Mesenchymal stem cell (in vitro differentiated cells and primary cell): Measurements from ENCODE around the gene KCTD17.
A peak's percentile ranks its signal among the peaks of the same experiment; 100 is the strongest.
"Not testable (repeated sequence)": the region's sequence is repeated elsewhere in the genome, so short reads cannot be mapped to it uniquely, and the experiment has no call there.

Experiments
- DNase-seq: peaks from one replicate; pipeline ENCODE4 v3.0.0-alpha.2; 2013
- H2AFZ ChIP-seq: one replicate; pipeline ENCODE4 v1.6.1; 2013; ENCODE audit warnings: low read depth, mild to moderate bottlenecking, control low read depth, inconsistent platforms, low read length, moderate library complexity
- H2AK5ac ChIP-seq: 2 replicates; pipeline ENCODE4 v1.6.1; 2013; ENCODE audit warnings: low read length, moderate library complexity, mild to moderate bottlenecking, inconsistent platforms; ENCODE audit not compliant: severe bottlenecking
- H2BK120ac ChIP-seq: one replicate; pipeline ENCODE4 v1.6.1; 2013; ENCODE audit warnings: low read depth, mild to moderate bottlenecking, inconsistent platforms, low read length, moderate library complexity
- H2BK12ac ChIP-seq, 2 experiments: one replicate each; pipeline ENCODE4 v1.6.1; 2013; ENCODE audit warnings: inconsistent platforms in 2 of 2, low read length in 2 of 2, mild to moderate bottlenecking in 2 of 2, moderate library complexity in 2 of 2, control low read depth in 1 of 2
- H2BK15ac ChIP-seq: one replicate; pipeline ENCODE4 v1.6.1; 2013; ENCODE audit warnings: mild to moderate bottlenecking, low read depth, inconsistent platforms; ENCODE audit not compliant: poor library complexity, severe bottlenecking
- H2BK5ac ChIP-seq: 2 replicates; pipeline ENCODE4 v1.6.1; 2013; ENCODE audit warnings: low read depth, mild to moderate bottlenecking, low read length, control low read depth, inconsistent platforms; ENCODE audit not compliant: poor library complexity, severe bottlenecking
- H3K14ac ChIP-seq, 2 experiments: one replicate each; pipeline ENCODE4 v1.6.1; 2013; ENCODE audit warnings: inconsistent platforms in 2 of 2, low read length in 2 of 2, control low read depth in 1 of 2, mild to moderate bottlenecking in 1 of 2, moderate library complexity in 1 of 2
- H3K18ac ChIP-seq, 2 experiments: one replicate each; pipeline ENCODE4 v1.6.1; 2013; ENCODE audit warnings: inconsistent platforms in 2 of 2, low read length in 2 of 2, control low read depth in 1 of 2, low read depth in 1 of 2, mild to moderate bottlenecking in 1 of 2
- H3K23ac ChIP-seq, 2 experiments: one replicate each; pipeline ENCODE4 v1.6.1; 2013; ENCODE audit warnings: inconsistent platforms in 2 of 2, low read length in 2 of 2, mild to moderate bottlenecking in 2 of 2, moderate library complexity in 2 of 2, control low read depth in 1 of 2
- H3K27ac ChIP-seq: 2 replicates; pipeline ENCODE4 v1.5.1; 2013; ENCODE audit warnings: mild to moderate bottlenecking, moderate library complexity, low read length, control low read depth, inconsistent platforms; ENCODE audit not compliant: poor library complexity, severe bottlenecking
- H3K27me3 ChIP-seq, 2 experiments: 2 replicates each; pipeline versions ENCODE4 v1.6.1 to v1.7.0; 2013; ENCODE audit warnings: low read length in 2 of 2, mild to moderate bottlenecking in 2 of 2, moderate library complexity in 2 of 2, control low read depth in 1 of 2, inconsistent platforms in 1 of 2; ENCODE audit not compliant: control insufficient read depth in 1 of 2, insufficient read depth in 1 of 2
- H3K36me3 ChIP-seq, 2 experiments: 2 replicates each; pipeline versions ENCODE4 v1.6.1 to v1.7.0; 2013; ENCODE audit warnings: low read length in 2 of 2, control low read depth in 1 of 2, inconsistent platforms in 1 of 2, low read depth in 1 of 2, mild to moderate bottlenecking in 1 of 2; ENCODE audit not compliant: insufficient read depth in 2 of 2, control insufficient read depth in 1 of 2
- H3K4ac ChIP-seq, 2 experiments: one replicate each; pipeline ENCODE4 v1.6.1; 2013; ENCODE audit warnings: inconsistent platforms in 2 of 2, low read length in 2 of 2, mild to moderate bottlenecking in 2 of 2, moderate library complexity in 2 of 2, control low read depth in 1 of 2, low read depth in 1 of 2
- H3K4me1 ChIP-seq: 2 replicates; pipeline ENCODE4 v1.6.1; 2013; ENCODE audit warnings: low read depth, low read length, control low read depth; ENCODE audit not compliant: control insufficient read depth, insufficient read depth
- H3K4me2 ChIP-seq: 2 replicates; pipeline ENCODE4 v1.6.1; 2013; ENCODE audit warnings: low read length, mild to moderate bottlenecking, inconsistent platforms; ENCODE audit not compliant: poor library complexity, severe bottlenecking
- H3K4me3 ChIP-seq, 2 experiments: 2 replicates each; pipeline versions ENCODE4 v1.5.1 to v1.7.0; 2013; ENCODE audit warnings: low read length in 2 of 2, mild to moderate bottlenecking in 2 of 2, control low read depth in 1 of 2, low read depth in 1 of 2; ENCODE audit not compliant: insufficient read depth in 1 of 2
- H3K79me1 ChIP-seq: replicated peaks from 2 replicates; pipeline ENCODE4 v1.6.1; 2013; ENCODE audit warnings: mild to moderate bottlenecking, control low read depth, low read length, inconsistent platforms; ENCODE audit not compliant: poor library complexity, severe bottlenecking
- H3K9ac ChIP-seq: 2 replicates; pipeline ENCODE4 v1.7.0; 2013; ENCODE audit warnings: mild to moderate bottlenecking, low read length, moderate library complexity
- H3K9me3 ChIP-seq: 2 replicates; pipeline ENCODE4 v1.7.0; 2013; ENCODE audit warnings: mild to moderate bottlenecking, low read length; ENCODE audit not compliant: control insufficient read depth
- H4K8ac ChIP-seq: one replicate; pipeline ENCODE4 v1.6.1; 2013; ENCODE audit warnings: inconsistent platforms, mild to moderate bottlenecking, low read length, moderate library complexity
- H4K91ac ChIP-seq: one replicate; pipeline ENCODE4 v1.6.1; 2013; ENCODE audit warnings: mild to moderate bottlenecking, low read length, inconsistent platforms
- WGBS: methylation state at CpG from one replicate; pipeline ENCODE4 v1.1.7; 2013; ENCODE audit warnings: mixed read lengths; 5-methylcytosine and 5-hydroxymethylcytosine counted together

KCTD17 gene

GRCh38 chr22:37070334-37070733, 18.8 kb downstream of the KCTD17 start:
- peaks cover 3% of the 10 kb centered on the region for H3K4me1 ChIP-seq
- H2BK120ac ChIP-seq, result no peak overlapping the region
- H2AFZ ChIP-seq, result no peak overlapping the region
- H3K4me3 ChIP-seq, result no peak overlapping the region
- H2AK5ac ChIP-seq, result no peak overlapping the region
- H3K18ac ChIP-seq, result no peak overlapping the region
- H2BK15ac ChIP-seq, result no peak overlapping the region
- H3K23ac ChIP-seq, result no peak overlapping the region
- no peak overlapping the region for H3K27ac ChIP-seq
- H3K9me3 ChIP-seq, result peaks cover 2% of the 10 kb centered on the region
- H3K9ac ChIP-seq, result no peak overlapping the region
- 85% methylated on average over 8 of the region's 8 CpGs for WGBS
- H3K79me1 ChIP-seq, result no peaks in the 10 kb centered on the region
- H3K14ac ChIP-seq, result peak overlapping the region in 1 of 2 experiments; percentile 8
- H4K8ac ChIP-seq, result no peak overlapping the region
- peaks cover 65 to 77% of the 10 kb centered on the region in 2 experiments for H3K27me3 ChIP-seq
- no peak overlapping the region for H2BK5ac ChIP-seq
- no peak overlapping the region for H4K91ac ChIP-seq
- H3K4me2 ChIP-seq, result no peak overlapping the region
- H3K4ac ChIP-seq, result no peak overlapping the region
- no peaks in the 10 kb centered on the region for H3K36me3 ChIP-seq
- H2BK12ac ChIP-seq, result no peak overlapping the region
- DNase-seq, result no peak

GRCh38 chr22:37070744-37071143, 19.2 kb downstream of the KCTD17 start:
- H3K27me3 ChIP-seq, result peaks cover 65 to 78% of the 10 kb centered on the region in 2 experiments
- no peaks in the 10 kb centered on the region for H3K79me1 ChIP-seq
- no peak overlapping the region for H3K4me3 ChIP-seq
- H3K14ac ChIP-seq, result no peak overlapping the region
- no peak overlapping the region for H2BK12ac ChIP-seq
- no peak overlapping the region for H4K91ac ChIP-seq
- H2AFZ ChIP-seq, result no peak overlapping the region
- H3K4ac ChIP-seq, result no peak overlapping the region
- peaks cover 2% of the 10 kb centered on the region for H3K9me3 ChIP-seq
- no peak overlapping the region for H2BK120ac ChIP-seq
- peaks cover 3% of the 10 kb centered on the region for H3K4me1 ChIP-seq
- no peak overlapping the region for H2AK5ac ChIP-seq
- WGBS, result 86% methylated on average over 9 of the region's 9 CpGs
- no peaks in the 10 kb centered on the region for H3K36me3 ChIP-seq
- no peak overlapping the region for H2BK5ac ChIP-seq
- no peak overlapping the region for H3K9ac ChIP-seq
- no peak overlapping the region for H3K27ac ChIP-seq
- no peak for DNase-seq
- no peak overlapping the region for H3K18ac ChIP-seq
- no peak overlapping the region for H3K23ac ChIP-seq
- no peak overlapping the region for H3K4me2 ChIP-seq
- no peak overlapping the region for H4K8ac ChIP-seq
- no peak overlapping the region for H2BK15ac ChIP-seq

- not testable (repeated sequence) for H3K4ac ChIP-seq, H3K4me2 ChIP-seq, H3K23ac ChIP-seq, H2AFZ ChIP-seq, DNase-seq, H3K18ac ChIP-seq, H2BK5ac ChIP-seq, H4K91ac ChIP-seq, H3K27ac ChIP-seq, H3K4me1 ChIP-seq, H3K4me3 ChIP-seq, H2BK12ac ChIP-seq, H2BK120ac ChIP-seq, H3K79me1 ChIP-seq, H3K36me3 ChIP-seq, H2AK5ac ChIP-seq, H4K8ac ChIP-seq, H3K14ac ChIP-seq, H3K9ac ChIP-seq, H3K9me3 ChIP-seq, H2BK15ac ChIP-seq
- H3K27me3 ChIP-seq, result peaks cover 68 to 81% of the 10 kb centered on the region in 2 experiments
- WGBS, result 91% methylated on average over 5 of the region's 5 CpGs
Observed at GRCh38 chr22:37071850-37072592, 20.5 kb downstream of the KCTD17 start.

- Histone ChIP-seq H3K23ac (no peak overlapping the region), H2BK5ac (no peak overlapping the region), H2AFZ (no peak overlapping the region), H3K27me3 (peaks cover 66 to 82% of the 10 kb centered on the region in 2 experiments), H4K91ac (no peak overlapping the region), H2BK15ac (no peak overlapping the region), H4K8ac (no peak overlapping the region), H3K4ac (no peak overlapping the region), H2BK12ac (no peak overlapping the region), H3K4me1 (peaks cover 3% of the 10 kb centered on the region), H2BK120ac (no peak overlapping the region), H3K9me3 (peaks cover 2% of the 10 kb centered on the region), H3K36me3 (no peaks in the 10 kb centered on the region), H3K27ac (no peak overlapping the region), H3K14ac (no peak overlapping the region), H3K4me2 (no peak overlapping the region), H2AK5ac (no peak overlapping the region), H3K79me1 (no peaks in the 10 kb centered on the region), H3K9ac (no peak overlapping the region), H3K18ac (no peak overlapping the region), H3K4me3 (no peak overlapping the region)
- DNase-seq, result no peak
- WGBS, result 92% methylated on average over 8 of the region's 8 CpGs
Observed at GRCh38 chr22:37072673-37073072, 21.1 kb downstream of the KCTD17 start.
